Measurements from ENCODE around the gene IMMP2L. TPM values are rescaled to one million over a fixed set of nuclear protein-coding genes. Genes with fewer than 3 reads are reported as not detected.

IMMP2L gene
- polyA plus RNA-seq, 1 donor (not counting 4 experiments of a cell fraction or from before 2014, with no cell fraction given) = 14.1 TPM

DNA sequence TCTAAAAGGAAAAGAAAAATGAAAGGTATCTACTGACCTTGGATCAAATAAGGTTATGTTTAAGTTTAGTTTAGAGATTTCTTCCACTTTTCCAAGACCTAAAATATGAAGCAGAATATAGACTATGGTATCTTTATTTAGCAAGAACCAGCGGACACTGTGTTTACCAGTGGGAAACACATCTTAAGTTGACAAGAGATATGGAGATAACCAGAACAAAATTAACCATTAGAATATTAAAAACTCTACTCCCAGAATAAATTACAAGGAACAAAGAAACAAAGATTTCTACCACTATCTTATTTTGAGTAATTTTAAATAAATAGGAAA, 86.9 kb downstream of the IMMP2L start:
- FAIRE-seq (no peak), DNase-seq (ENCODE audit: low read depth, low spot score) (no peak)
- no peaks in the 10 kb centered on the region for H3K9me3 ChIP-seq (ENCODE audit: control insufficient read depth, low read depth, low read length)
- no peak overlapping the region for H3K27ac ChIP-seq (ENCODE audit: control insufficient read depth, insufficient read depth, low read length)
- TF ChIP-seq, protein P1, sequence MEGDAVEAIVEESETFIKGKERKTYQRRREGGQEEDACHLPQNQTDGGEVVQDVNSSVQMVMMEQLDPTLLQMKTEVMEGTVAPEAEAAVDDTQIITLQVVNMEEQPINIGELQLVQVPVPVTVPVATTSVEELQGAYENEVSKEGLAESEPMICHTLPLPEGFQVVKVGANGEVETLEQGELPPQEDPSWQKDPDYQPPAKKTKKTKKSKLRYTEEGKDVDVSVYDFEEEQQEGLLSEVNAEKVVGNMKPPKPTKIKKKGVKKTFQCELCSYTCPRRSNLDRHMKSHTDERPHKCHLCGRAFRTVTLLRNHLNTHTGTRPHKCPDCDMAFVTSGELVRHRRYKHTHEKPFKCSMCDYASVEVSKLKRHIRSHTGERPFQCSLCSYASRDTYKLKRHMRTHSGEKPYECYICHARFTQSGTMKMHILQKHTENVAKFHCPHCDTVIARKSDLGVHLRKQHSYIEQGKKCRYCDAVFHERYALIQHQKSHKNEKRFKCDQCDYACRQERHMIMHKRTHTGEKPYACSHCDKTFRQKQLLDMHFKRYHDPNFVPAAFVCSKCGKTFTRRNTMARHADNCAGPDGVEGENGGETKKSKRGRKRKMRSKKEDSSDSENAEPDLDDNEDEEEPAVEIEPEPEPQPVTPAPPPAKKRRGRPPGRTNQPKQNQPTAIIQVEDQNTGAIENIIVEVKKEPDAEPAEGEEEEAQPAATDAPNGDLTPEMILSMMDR (optimal IDR thresholded peaks at IDR 0.05 in 1 of 3, IDR thresholded peaks at IDR 0.05 in 1 of 3, conservative IDR thresholded peaks at IDR 0.05 in 1 of 3; ENCODE audit: extremely low read depth in 1 of 3, insufficient read depth in 2 of 3, low read length in 3 of 3) = no peak
- TF ChIP-seq EZH2 (IDR thresholded peaks at IDR 0.05; ENCODE audit: low read length) = no peak
- no peaks in the 10 kb centered on the region for H4K20me1 ChIP-seq (ENCODE audit: control insufficient read depth, extremely low read depth, insufficient read depth, low read length)
- H3K4me2 ChIP-seq (ENCODE audit: control insufficient read depth, extremely low read depth, insufficient read depth, low read depth, low read length) = no peak overlapping the region
- no peak overlapping the region for H2AFZ ChIP-seq (ENCODE audit: control insufficient read depth, low read length)
- dilution Hi-C loops (cut with MboI; ENCODE audit: extremely low pct_ligation_motif_present, low sequenced_read_pairs) = no loop called here
- H3K4me1 ChIP-seq (ENCODE audit: control insufficient read depth, extremely low read depth, insufficient read depth, low read length) = no peaks in the 10 kb centered on the region
- no peaks in the 10 kb centered on the region for H3K27me3 ChIP-seq (ENCODE audit: control insufficient read depth, extremely low read depth, insufficient read depth, low read length)
- H3K9me1 ChIP-seq (ENCODE audit: control insufficient read depth, extremely low read depth, insufficient read depth, low read length) = no peaks in the 10 kb centered on the region
- no peak overlapping the region for H3K4me3 ChIP-seq (ENCODE audit: control insufficient read depth in 2 of 3, extremely low read depth in 1 of 3, insufficient read depth in 2 of 3, low read depth in 1 of 3, low read length in 3 of 3)
- H3K79me2 ChIP-seq (ENCODE audit: control insufficient read depth, insufficient read depth, low read length) = no peaks in the 10 kb centered on the region
- no peaks in the 10 kb centered on the region for H3K36me3 ChIP-seq (ENCODE audit: control insufficient read depth in 2 of 2, extremely low read depth in 1 of 2, insufficient read depth in 2 of 2, low read length in 2 of 2)
- H3K9ac ChIP-seq (ENCODE audit: control insufficient read depth, extremely low read depth, insufficient read depth, low read length) = no peak overlapping the region

DNA sequence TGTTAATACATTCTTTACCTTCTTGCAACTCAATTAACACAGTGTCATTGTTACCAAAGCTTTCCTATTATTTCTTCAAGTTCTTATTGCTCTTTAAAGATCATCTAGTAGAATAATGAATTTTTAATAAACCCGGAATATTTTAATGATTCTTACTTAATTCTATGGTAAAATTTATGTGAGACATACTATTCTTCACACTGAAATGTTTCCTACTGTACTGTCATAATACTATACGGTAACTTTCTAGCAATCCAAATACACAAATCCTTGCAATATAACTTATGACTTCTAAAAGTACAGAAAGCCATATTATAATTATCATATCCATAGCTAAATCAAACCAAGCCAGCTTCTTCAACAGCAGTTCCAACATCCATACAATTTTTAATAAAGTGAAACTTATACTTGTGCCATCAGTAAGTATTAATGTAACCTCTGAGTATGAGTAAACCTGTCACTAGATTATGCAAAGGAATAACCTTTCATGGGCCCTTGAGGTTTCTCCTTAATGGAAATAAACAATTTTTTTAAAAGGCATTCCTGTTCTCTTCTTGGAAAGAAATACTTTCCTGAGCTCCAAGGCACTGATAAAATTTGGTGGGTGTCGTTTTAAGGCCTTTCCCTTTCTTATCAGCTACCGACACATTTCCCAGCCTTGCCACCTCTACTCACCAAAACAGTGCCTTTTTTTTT, 87.4 kb downstream of the IMMP2L start:
- H3K4me3 ChIP-seq (ENCODE audit: control insufficient read depth in 2 of 3, extremely low read depth in 1 of 3, insufficient read depth in 2 of 3, low read depth in 1 of 3, low read length in 3 of 3) = no peak overlapping the region
- no peak for FAIRE-seq

More for the DNA sequence above, 87.4 kb downstream of the IMMP2L start:
- Histone ChIP-seq H3K27me3 (ENCODE audit: control insufficient read depth, extremely low read depth, insufficient read depth, low read length) (no peaks in the 10 kb centered on the region), H3K79me2 (ENCODE audit: control insufficient read depth, insufficient read depth, low read length) (no peaks in the 10 kb centered on the region), H3K9me3 (ENCODE audit: control insufficient read depth, low read depth, low read length) (no peaks in the 10 kb centered on the region), H2AFZ (ENCODE audit: control insufficient read depth, low read length) (no peak overlapping the region), H3K36me3 (ENCODE audit: control insufficient read depth in 2 of 2, extremely low read depth in 1 of 2, insufficient read depth in 2 of 2, low read length in 2 of 2) (no peaks in the 10 kb centered on the region), H3K27ac (ENCODE audit: control insufficient read depth, insufficient read depth, low read length) (no peak overlapping the region), H3K4me2 (ENCODE audit: control insufficient read depth, extremely low read depth, insufficient read depth, low read depth, low read length) (no peak overlapping the region), H3K9me1 (ENCODE audit: control insufficient read depth, extremely low read depth, insufficient read depth, low read length) (no peaks in the 10 kb centered on the region), H3K9ac (ENCODE audit: control insufficient read depth, extremely low read depth, insufficient read depth, low read length) (no peak overlapping the region), H3K4me1 (ENCODE audit: control insufficient read depth, extremely low read depth, insufficient read depth, low read length) (no peaks in the 10 kb centered on the region), H4K20me1 (ENCODE audit: control insufficient read depth, extremely low read depth, insufficient read depth, low read length) (no peaks in the 10 kb centered on the region)
- DNase-seq (ENCODE audit: low read depth, low spot score) = no peak
- dilution Hi-C loops (cut with MboI; ENCODE audit: extremely low pct_ligation_motif_present, low sequenced_read_pairs) = no loop called here
- no peak for TF ChIP-seq EZH2 (IDR thresholded peaks at IDR 0.05; ENCODE audit: low read length)
- TF ChIP-seq, protein P1 (optimal IDR thresholded peaks at IDR 0.05 in 1 of 3, IDR thresholded peaks at IDR 0.05 in 1 of 3, conservative IDR thresholded peaks at IDR 0.05 in 1 of 3; ENCODE audit: extremely low read depth in 1 of 3, insufficient read depth in 2 of 3, low read length in 3 of 3) = no peak

Measured in keratinocyte (primary cell).